Measurements from ENCODE around the gene RIMBP2. TPM values are rescaled to one million over a fixed set of nuclear protein-coding genes. Genes with fewer than 3 reads are reported as not detected.

RIMBP2 gene
- total RNA-seq, 1 experiment from 2014 or later, result not detected

DNA sequence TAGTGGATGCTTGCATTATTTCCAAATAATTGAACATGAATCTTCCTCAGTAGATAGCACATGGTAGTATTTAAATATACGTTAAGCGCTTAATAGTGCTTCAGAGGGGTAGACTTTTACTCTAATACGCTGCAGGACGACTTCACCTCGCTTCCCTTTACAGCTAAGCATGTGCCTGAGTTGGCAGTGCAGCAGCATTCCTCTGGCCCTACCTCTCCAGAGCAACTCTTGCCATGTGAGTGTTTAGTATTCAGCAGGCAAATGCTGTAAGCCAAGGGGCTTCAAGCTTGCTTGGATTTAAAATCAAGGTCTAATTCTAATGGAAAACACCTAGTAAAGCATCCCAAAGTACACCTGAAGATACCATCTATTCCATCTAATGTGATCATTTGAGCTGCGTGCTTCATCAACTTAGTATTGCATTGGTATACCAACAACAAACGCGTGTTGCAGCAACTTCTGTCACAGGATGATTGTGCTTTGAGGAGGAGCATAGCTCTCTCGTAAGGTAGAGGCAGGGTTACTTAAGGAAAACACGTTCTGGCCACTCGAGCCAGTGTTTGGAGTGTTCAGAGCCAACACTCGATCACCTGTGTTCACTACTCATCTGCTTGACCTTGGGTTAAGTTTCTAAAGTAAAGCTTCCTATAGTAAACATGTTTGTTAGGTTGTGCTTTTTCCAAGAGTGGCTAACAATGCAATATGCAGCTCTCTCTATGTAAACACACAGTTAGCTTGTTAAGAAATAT lies 317.8 kb downstream of the RIMBP2 start:
- Mint-ChIP-seq H3K27ac (ENCODE audit: low read depth, unreplicated experiment) (no peak overlapping the region), H3K4me3 (ENCODE audit: unreplicated experiment) (no peak overlapping the region), H3K9me3 (ENCODE audit: unreplicated experiment) (no peaks in the 10 kb centered on the region), H3K27me3 (ENCODE audit: insufficient read depth, unreplicated experiment) (peaks cover 14% of the 10 kb centered on the region), H3K4me1 (ENCODE audit: insufficient read depth, unreplicated experiment) (peaks cover 8% of the 10 kb centered on the region), H3K36me3 (ENCODE audit: insufficient read depth, unreplicated experiment) (peaks cover 6% of the 10 kb centered on the region)
- no peak for DNase-seq (ENCODE audit: unreplicated experiment)
- intact Hi-C loops (cut with micrococcal nuclease), result no loop called here
- no TSS peak for BruUV-seq (replicated peaks)
- ChIA-PET CTCF (interaction anchor here (0.5 to 1.1 kb wide), 5 partner anchors 29 to 427 kb away, joined by 3 read pairs; no protein-coding TSS in a partner anchor), POLR2A (no interaction called here)
- TF ChIP-seq CTCF (IDR thresholded peaks at IDR 0.05; ENCODE audit: unreplicated experiment), result no peak

- DNase-seq (ENCODE audit: unreplicated experiment), result no peak
- H3K36me3 Mint-ChIP-seq (ENCODE audit: insufficient read depth, unreplicated experiment), result peaks cover 6% of the 10 kb centered on the region
- no peak overlapping the region for H3K27ac Mint-ChIP-seq (ENCODE audit: low read depth, unreplicated experiment)
- no peaks in the 10 kb centered on the region for H3K9me3 Mint-ChIP-seq (ENCODE audit: unreplicated experiment)
- intact Hi-C loops (cut with micrococcal nuclease), result no loop called here
- H3K4me3 Mint-ChIP-seq (ENCODE audit: unreplicated experiment), result no peak overlapping the region
- ChIA-PET POLR2A (interaction anchor here (0.6 kb wide), 2 partner anchors 212 to 780 kb away, joined by 3 read pairs; no protein-coding TSS in a partner anchor), CTCF (interaction anchor here (0.5 to 4.3 kb wide), 3 partner anchors 351 to 392 kb away, joined by 3 to 21 read pairs (median 4); no protein-coding TSS in a partner anchor)
- H3K27me3 Mint-ChIP-seq (ENCODE audit: insufficient read depth, unreplicated experiment), result no peaks in the 10 kb centered on the region
- H3K4me1 Mint-ChIP-seq (ENCODE audit: insufficient read depth, unreplicated experiment), result peaks cover 8% of the 10 kb centered on the region
- no peak for TF ChIP-seq CTCF (IDR thresholded peaks at IDR 0.05; ENCODE audit: unreplicated experiment)
- no TSS peak for BruUV-seq (replicated peaks)
Measured at GRCh38 chr12:130396667-130397066, 319.4 kb downstream of the RIMBP2 start.

- Mint-ChIP-seq H3K36me3 (ENCODE audit: insufficient read depth, unreplicated experiment) (peaks cover 6% of the 10 kb centered on the region), H3K27me3 (ENCODE audit: insufficient read depth, unreplicated experiment) (no peaks in the 10 kb centered on the region), H3K9me3 (ENCODE audit: unreplicated experiment) (no peaks in the 10 kb centered on the region), H3K4me3 (ENCODE audit: unreplicated experiment) (no peak overlapping the region), H3K27ac (ENCODE audit: low read depth, unreplicated experiment) (no peak overlapping the region), H3K4me1 (ENCODE audit: insufficient read depth, unreplicated experiment) (peaks cover 8% of the 10 kb centered on the region)
- DNase-seq (ENCODE audit: unreplicated experiment), result no peak
- no TSS peak for BruUV-seq (replicated peaks)
- intact Hi-C loops (cut with micrococcal nuclease), result no loop called here
- ChIA-PET CTCF (interaction anchor here (0.9 to 4.3 kb wide), 2 partner anchors 353 to 425 kb away, joined by 3 to 21 read pairs; no protein-coding TSS in a partner anchor), POLR2A (no interaction called here)
- TF ChIP-seq CTCF (IDR thresholded peaks at IDR 0.05; ENCODE audit: unreplicated experiment), result no peak
Measured at GRCh38 chr12:130394906-130395305, 321.2 kb downstream of the RIMBP2 start.

GRCh38 chr12:130391186-130391585 lies 324.9 kb downstream of the RIMBP2 start:
- TF ChIP-seq CTCF (IDR thresholded peaks at IDR 0.05; ENCODE audit: unreplicated experiment), result no peak
- Mint-ChIP-seq H3K27me3 (ENCODE audit: insufficient read depth, unreplicated experiment) (no peaks in the 10 kb centered on the region), H3K27ac (ENCODE audit: low read depth, unreplicated experiment) (no peak overlapping the region), H3K9me3 (ENCODE audit: unreplicated experiment) (no peaks in the 10 kb centered on the region), H3K36me3 (ENCODE audit: insufficient read depth, unreplicated experiment) (no peaks in the 10 kb centered on the region), H3K4me1 (ENCODE audit: insufficient read depth, unreplicated experiment) (no peaks in the 10 kb centered on the region), H3K4me3 (ENCODE audit: unreplicated experiment) (no peak overlapping the region)
- BruUV-seq (replicated peaks), result no TSS peak
- no peak for DNase-seq (ENCODE audit: unreplicated experiment)
- CTCF ChIA-PET, result no interaction called here
- intact Hi-C loops (cut with micrococcal nuclease), result no loop called here
- POLR2A ChIA-PET, result no interaction called here

Measured in MCF 10A (cell line).